ENCODE measurements around the gene FSTL5. TPM values are rescaled to one million over a fixed set of nuclear protein-coding genes. Genes with fewer than 3 reads are reported as not detected.

The FSTL5 gene
- total and polyA plus RNA-seq, 2 experiments from 2014 or later: 0.29 to 0.57 TPM

- DNase-seq (ENCODE audit: low spot score): no peak
- no peak overlapping the region for H3K4me3 ChIP-seq
- H2AFZ ChIP-seq: no peak overlapping the region
- H3K9me2 ChIP-seq (replicated peaks; ENCODE audit: insufficient read depth): no peaks in the 10 kb centered on the region
- H3K4me2 ChIP-seq: no peak overlapping the region
- H3K79me2 ChIP-seq: no peaks in the 10 kb centered on the region
- no peak overlapping the region for H3K27ac ChIP-seq
- 94% methylated on average over 6 of the region's 6 CpGs for WGBS (ENCODE audit: low lambda C conversion rate, missing lambda C conversion rate)
- H4K20me1 ChIP-seq (ENCODE audit: insufficient read depth, poor library complexity, severe bottlenecking): no peaks in the 10 kb centered on the region
- TF ChIP-seq CTCF (IDR thresholded peaks at IDR 0.05; ENCODE audit: poor library complexity) (no peak), EZH2 (IDR thresholded peaks at IDR 0.05; ENCODE audit: borderline replicate concordance) (no peak), EZH2phosphoT487 (IDR thresholded peaks at IDR 0.05; ENCODE audit: low read depth, severe bottlenecking, unreplicated experiment) (no peak)
- no peaks in the 10 kb centered on the region for H3K9me3 ChIP-seq (ENCODE audit: low read depth)
- no peaks in the 10 kb centered on the region for H3K36me3 ChIP-seq (replicated peaks; ENCODE audit: insufficient read depth, low read depth)
- H3K27me3 ChIP-seq: no peaks in the 10 kb centered on the region
- H3K4me1 ChIP-seq (ENCODE audit: insufficient read depth): no peaks in the 10 kb centered on the region
Measured at GRCh38 chr4:161900110-161900509, 263.7 kb downstream of the FSTL5 start.

GRCh38 chr4:161894493-161895167, 269.2 kb downstream of the FSTL5 start:
- Histone ChIP-seq H3K4me3 (no peak overlapping the region), H3K36me3 (replicated peaks; ENCODE audit: insufficient read depth, low read depth) (no peaks in the 10 kb centered on the region), H3K4me2 (no peak overlapping the region), H4K20me1 (ENCODE audit: insufficient read depth, poor library complexity, severe bottlenecking) (no peaks in the 10 kb centered on the region), H3K9me3 (ENCODE audit: low read depth) (no peaks in the 10 kb centered on the region), H3K79me2 (no peaks in the 10 kb centered on the region), H3K9me2 (replicated peaks; ENCODE audit: insufficient read depth) (no peaks in the 10 kb centered on the region), H3K4me1 (ENCODE audit: insufficient read depth) (no peaks in the 10 kb centered on the region), H3K27me3 (no peaks in the 10 kb centered on the region), H3K27ac (no peak overlapping the region), H2AFZ (no peak overlapping the region)
- WGBS (ENCODE audit: low lambda C conversion rate, missing lambda C conversion rate): 93% methylated on average over 6 of the region's 6 CpGs
- TF ChIP-seq EZH2 (IDR thresholded peaks at IDR 0.05; ENCODE audit: borderline replicate concordance) (no peak), EZH2phosphoT487 (IDR thresholded peaks at IDR 0.05; ENCODE audit: low read depth, severe bottlenecking, unreplicated experiment) (no peak), CTCF (IDR thresholded peaks at IDR 0.05; ENCODE audit: poor library complexity) (no peak)
- no peak for DNase-seq (ENCODE audit: low spot score)

GRCh38 chr4:161894014-161894413, 269.8 kb downstream of the FSTL5 start:
- TF ChIP-seq CTCF (IDR thresholded peaks at IDR 0.05; ENCODE audit: poor library complexity): no peak
- TF ChIP-seq EZH2 (IDR thresholded peaks at IDR 0.05; ENCODE audit: borderline replicate concordance): no peak
- TF ChIP-seq EZH2phosphoT487 (IDR thresholded peaks at IDR 0.05; ENCODE audit: low read depth, severe bottlenecking, unreplicated experiment): no peak

More at GRCh38 chr4:161894014-161894413, 269.8 kb downstream of the FSTL5 start:
- Histone ChIP-seq H4K20me1 (ENCODE audit: insufficient read depth, poor library complexity, severe bottlenecking) (no peaks in the 10 kb centered on the region), H3K27ac (no peak overlapping the region), H3K4me2 (no peak overlapping the region), H3K9me3 (ENCODE audit: low read depth) (no peaks in the 10 kb centered on the region), H3K27me3 (no peaks in the 10 kb centered on the region), H2AFZ (no peak overlapping the region), H3K4me3 (no peak overlapping the region), H3K36me3 (replicated peaks; ENCODE audit: insufficient read depth, low read depth) (no peaks in the 10 kb centered on the region), H3K4me1 (ENCODE audit: insufficient read depth) (no peaks in the 10 kb centered on the region), H3K9me2 (replicated peaks; ENCODE audit: insufficient read depth) (no peaks in the 10 kb centered on the region), H3K79me2 (no peaks in the 10 kb centered on the region)
- no peak for DNase-seq (ENCODE audit: low spot score)
- 84% methylated on average over 1 of the region's 1 CpG for WGBS (ENCODE audit: low lambda C conversion rate, missing lambda C conversion rate)

Measured in hepatocyte (in vitro differentiated cells).